Activated CD4-positive, alpha-beta T cell treated with anti-CD3 and anti-CD28 coated beads for 1 hour (primary cell): ENCODE measurements around the gene ITCH.
"Not testable (repeated sequence)": the region's sequence is repeated elsewhere in the genome, so short reads cannot be mapped to it uniquely, and the experiment has no call there.

Source experiments
- DNase-seq: peaks from one replicate; pipeline ENCODE4 v3.0.0-alpha.2; 2020

ITCH gene

GRCh38 chr20:34344238-34344637 lies 18.8 kb upstream of the ITCH start:
- DNase-seq = no peak

- DNase-seq = no peak
Measured at GRCh38 chr20:34345402-34345736, 17.7 kb upstream of the ITCH start.

- not testable (repeated sequence) for DNase-seq
Measured at GRCh38 chr20:34345839-34346532, 17.1 kb upstream of the ITCH start.

- not testable (repeated sequence) for DNase-seq
Measured at GRCh38 chr20:34346533-34346865, 16.6 kb upstream of the ITCH start.

GRCh38 chr20:34347571-34347970 lies 15.5 kb upstream of the ITCH start:
- no peak for DNase-seq

- no peak for DNase-seq
Measured at GRCh38 chr20:34350095-34350494, 13.0 kb upstream of the ITCH start.

DNA sequence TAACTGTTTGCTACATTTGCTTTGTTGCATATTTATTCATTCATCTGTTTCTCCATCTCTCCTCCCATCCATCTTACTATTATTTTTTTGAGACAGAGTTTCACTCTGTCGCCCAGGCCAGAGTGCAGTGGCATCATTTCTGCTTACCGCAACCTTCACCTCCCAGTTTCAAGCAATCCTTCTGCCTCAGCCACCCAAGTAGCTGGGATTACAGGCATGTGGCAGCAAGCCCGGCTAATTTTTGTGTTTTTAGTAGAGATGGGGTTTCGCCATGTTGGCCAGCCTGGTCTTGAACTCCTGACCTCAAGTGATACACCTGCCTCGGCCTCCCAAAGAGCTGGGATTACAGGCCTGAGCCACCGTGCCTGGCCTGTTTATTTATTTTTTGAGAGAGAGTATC lies 9.6 kb upstream of the ITCH start:
- DNase-seq = not testable (repeated sequence)

DNA sequence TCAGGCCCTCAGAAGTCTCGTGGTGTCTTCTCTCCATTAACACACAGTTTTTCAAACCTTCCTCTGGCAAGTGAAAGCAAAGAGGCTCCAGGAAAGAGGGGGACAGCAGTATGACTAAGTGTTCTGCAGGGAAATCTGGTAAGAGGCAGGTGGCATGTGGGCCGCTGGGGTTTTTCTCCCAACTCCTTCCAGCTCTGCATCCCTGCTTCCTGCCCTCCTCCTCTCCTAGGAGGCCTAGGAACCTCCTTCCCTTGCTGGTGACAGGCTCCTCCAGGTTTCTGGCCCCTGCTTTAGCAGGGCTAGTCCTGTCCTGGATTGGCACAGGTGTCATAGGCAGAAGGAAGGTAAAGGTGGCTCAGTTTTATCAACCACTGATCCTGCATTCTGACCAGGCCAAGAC lies 7.6 kb upstream of the ITCH start:
- DNase-seq = no peak

GRCh38 chr20:34359729-34360128 lies 3.3 kb upstream of the ITCH start:
- DNase-seq = not testable (repeated sequence)

DNA sequence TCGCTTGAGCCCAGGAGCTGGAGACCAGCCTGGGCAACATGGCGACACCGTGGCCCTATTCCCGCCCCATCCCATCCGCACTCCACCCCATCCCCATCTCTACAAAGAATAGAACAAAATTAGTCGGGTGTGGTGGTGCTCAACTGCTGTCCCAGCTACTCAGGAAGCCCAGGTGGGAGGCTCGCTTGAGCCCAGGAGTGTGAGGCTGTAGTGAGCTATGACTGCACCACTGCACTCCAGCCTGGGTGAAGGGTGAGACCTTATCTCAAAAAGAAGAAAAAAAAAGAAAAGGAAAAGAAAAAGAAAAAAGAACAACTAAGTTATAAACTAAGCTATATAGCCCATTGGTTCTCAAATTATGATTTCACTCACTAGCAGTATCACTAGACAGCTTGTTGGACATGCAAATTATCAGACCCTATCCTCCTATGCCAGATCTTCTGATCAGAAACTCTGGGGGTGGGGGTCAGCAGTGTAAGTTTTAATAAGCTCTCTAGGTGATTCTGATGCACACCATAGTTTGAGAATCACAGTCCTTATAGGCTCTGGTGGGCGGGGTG lies 491 bp upstream of the ITCH start:
- DNase-seq = no peak

- no peak for DNase-seq
Measured at GRCh38 chr20:34363465-34364222, 571 bp downstream of the ITCH start.

DNA sequence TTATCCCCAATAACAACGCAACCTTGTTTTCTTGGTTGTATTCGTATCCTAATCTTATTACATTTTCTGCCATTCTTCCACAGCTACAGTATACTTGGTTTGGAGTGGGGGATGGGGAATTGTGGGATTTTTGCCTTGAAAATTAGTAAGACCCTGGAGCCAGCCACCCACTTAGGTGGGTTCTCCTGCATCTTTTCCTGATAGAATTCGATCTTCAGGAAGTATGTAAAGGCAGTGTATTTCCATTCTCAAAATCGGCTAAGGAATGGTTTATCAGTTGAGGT lies 1.1 kb downstream of the ITCH start:
- DNase-seq = no peak

DNA sequence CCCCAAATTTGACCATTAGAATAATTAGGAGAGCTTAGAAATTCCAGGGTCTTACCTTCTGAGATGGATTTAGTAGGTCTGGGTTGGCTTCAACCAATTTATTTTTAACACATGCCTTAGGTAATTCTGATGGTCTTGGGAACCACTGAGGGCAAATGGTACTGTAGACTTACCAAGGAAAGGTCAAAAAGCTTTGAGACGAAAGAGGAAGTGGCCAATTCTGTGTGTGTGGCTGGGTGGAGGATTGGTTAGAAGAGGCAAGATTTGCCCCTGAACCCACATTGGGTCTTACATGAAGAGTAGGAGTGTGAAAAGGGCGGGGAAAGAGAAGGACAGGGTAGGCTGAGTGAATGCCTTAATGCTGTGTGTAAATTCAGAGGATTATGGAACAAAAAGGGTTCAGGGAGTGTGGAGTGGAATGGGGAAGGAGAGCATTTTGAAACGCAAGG lies 2.7 kb downstream of the ITCH start:
- DNase-seq = no peak

GRCh38 chr20:34367155-34367554 lies 4.1 kb downstream of the ITCH start:
- no peak for DNase-seq

DNA sequence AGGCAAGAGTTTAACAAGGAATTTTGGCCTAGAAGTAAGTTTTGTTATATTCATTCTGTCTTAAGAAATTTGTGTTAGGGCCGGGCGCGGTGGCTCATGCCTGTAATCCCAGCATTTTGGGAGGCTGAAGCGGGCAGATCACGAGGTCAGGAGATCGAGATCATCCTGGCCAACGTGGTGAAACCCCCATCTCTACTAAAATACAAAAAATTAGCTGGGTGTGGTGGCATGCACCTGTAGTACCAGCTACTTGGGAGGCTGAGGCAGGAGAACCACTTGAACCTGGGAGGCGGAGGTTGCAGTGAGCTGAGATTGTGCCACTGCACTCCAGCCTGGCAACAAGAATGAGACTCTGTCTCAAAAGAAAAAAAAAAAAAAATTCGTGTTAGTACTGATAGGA lies 4.8 kb downstream of the ITCH start:
- DNase-seq = not testable (repeated sequence)

GRCh38 chr20:34368547-34368946 lies 5.5 kb downstream of the ITCH start:
- no peak for DNase-seq

DNA sequence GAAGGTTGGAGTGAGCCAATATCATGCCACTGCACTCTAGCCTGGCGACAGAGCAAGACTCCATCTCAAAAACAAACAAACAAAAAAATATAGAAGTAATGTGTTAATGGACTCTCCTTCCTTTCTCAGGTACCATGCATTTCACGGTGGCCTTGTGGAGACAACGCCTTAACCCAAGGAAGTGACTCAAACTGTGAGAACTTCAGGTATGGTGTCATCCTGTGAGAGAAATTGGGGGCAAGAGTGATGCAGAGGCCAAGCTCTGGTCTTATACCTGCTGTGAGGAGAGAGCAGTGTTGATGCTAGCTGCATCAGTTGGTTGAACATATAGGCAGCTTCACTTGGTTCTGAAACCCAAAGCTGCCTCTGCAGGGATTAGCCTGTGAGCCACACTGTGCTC lies 6.2 kb downstream of the ITCH start:
- DNase-seq = no peak

DNA sequence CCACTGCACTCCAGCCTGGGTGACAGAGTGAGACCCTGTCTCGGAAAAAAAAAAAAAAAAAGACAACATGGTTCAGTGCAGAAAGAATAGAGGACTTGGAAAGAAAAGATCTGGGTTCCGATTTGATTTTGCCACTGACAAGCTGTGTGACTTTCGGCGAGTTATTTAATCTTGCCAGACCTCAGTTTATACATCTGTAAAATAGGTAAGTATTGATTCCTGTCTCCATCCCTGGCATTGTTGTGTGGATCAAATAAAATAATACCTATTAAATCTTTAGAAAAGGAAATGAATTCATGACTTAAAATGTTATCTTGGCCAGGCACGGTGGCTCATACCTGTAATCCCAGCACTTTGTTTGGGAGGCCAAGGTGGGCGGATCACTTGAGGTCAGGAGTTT lies 7.0 kb downstream of the ITCH start:
- DNase-seq = no peak

GRCh38 chr20:34373445-34373844 lies 10.4 kb downstream of the ITCH start:
- DNase-seq = no peak

GRCh38 chr20:34374209-34374760 lies 11.2 kb downstream of the ITCH start:
- no peak for DNase-seq

- no peak for DNase-seq
Measured at GRCh38 chr20:34375977-34376430, 12.9 kb downstream of the ITCH start.

GRCh38 chr20:34377072-34377847 lies 14.2 kb downstream of the ITCH start:
- no peak for DNase-seq

- DNase-seq = no peak
Measured at GRCh38 chr20:34382174-34382573, 19.1 kb downstream of the ITCH start.
